ENCODE data around the gene FLVCR1.

Gene FLVCR1

GRCh38 chr1:212943393-212943710 lies 85.3 kb downstream of the FLVCR1 start:
- ChIA-PET CTCF (interaction anchor here (1.0 to 1.2 kb wide), 3 partner anchors 10 to 24 kb away, joined by 3 read pairs; no protein-coding TSS in a partner anchor), POLR2A (no interaction called here)
- no peak for TF ChIP-seq CTCF (IDR thresholded peaks at IDR 0.05; ENCODE audit: control extremely low read depth, extremely low read depth, low read depth, missing control alignments)
- no peak for DNase-seq (ENCODE audit: extremely low spot score)

- POLR2A ChIA-PET = no interaction called here
- TF ChIP-seq CTCF (IDR thresholded peaks at IDR 0.05; ENCODE audit: control extremely low read depth, extremely low read depth, low read depth, missing control alignments) = no peak
- DNase-seq (ENCODE audit: extremely low spot score) = no peak
- CTCF ChIA-PET = interaction anchor here (1.2 kb wide), 2 partner anchors 9 to 11 kb away, joined by 3 read pairs; no protein-coding TSS in a partner anchor
These were observed 86.3 kb downstream of the FLVCR1 start for GRCh38 chr1:212944229-212944901.

- CTCF ChIA-PET = interaction anchor here (1.1 to 1.8 kb wide), 4 partner anchors 11 to 52 kb away, joined by 3 to 6 read pairs (median 4); no protein-coding TSS in a partner anchor
- POLR2A ChIA-PET = no interaction called here
- no peak for TF ChIP-seq CTCF (IDR thresholded peaks at IDR 0.05; ENCODE audit: control extremely low read depth, extremely low read depth, low read depth, missing control alignments)
- DNase-seq (ENCODE audit: extremely low spot score) = no peak
These were observed 87.0 kb downstream of the FLVCR1 start for GRCh38 chr1:212945056-212945455.

GRCh38 chr1:212945463-212946160 lies 87.5 kb downstream of the FLVCR1 start:
- CTCF ChIA-PET = interaction anchor here (0.6 to 3.1 kb wide), 6 partner anchors 8 to 52 kb away, joined by 3 to 11 read pairs (median 4); no protein-coding TSS in a partner anchor

DNA sequence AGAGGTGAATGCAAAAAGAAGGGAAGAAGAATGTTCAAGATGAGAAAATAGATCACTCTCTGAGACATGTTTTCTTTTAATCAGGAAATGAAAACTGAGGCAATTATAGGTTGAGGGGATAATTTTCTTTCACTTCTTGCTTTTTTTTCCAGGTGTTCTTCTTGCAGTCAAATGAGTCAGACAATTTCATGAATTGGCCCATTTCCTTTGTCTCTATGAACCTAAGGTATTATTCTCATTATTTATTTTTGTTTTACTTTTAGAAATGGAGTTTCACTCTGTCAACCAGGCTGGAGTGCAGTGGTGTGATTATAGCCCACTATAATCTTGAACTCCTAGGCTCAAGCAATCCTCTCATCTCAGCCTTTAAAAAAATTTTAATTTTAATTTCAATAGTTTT lies 88.8 kb downstream of the FLVCR1 start:
- ChIA-PET CTCF (interaction anchor here (1.4 to 3.1 kb wide), 3 partner anchors 9 to 19 kb away, joined by 6 to 11 read pairs (median 6); no protein-coding TSS in a partner anchor), POLR2A (no interaction called here)
- TF ChIP-seq CTCF (IDR thresholded peaks at IDR 0.05; ENCODE audit: control extremely low read depth, extremely low read depth, low read depth, missing control alignments) = no peak
- DNase-seq (ENCODE audit: extremely low spot score) = no peak

More at GRCh38 chr1:212945463-212946160, 87.5 kb downstream of the FLVCR1 start:
- no peak for TF ChIP-seq CTCF (IDR thresholded peaks at IDR 0.05; ENCODE audit: control extremely low read depth, extremely low read depth, low read depth, missing control alignments)
- no peak for DNase-seq (ENCODE audit: extremely low spot score)
- POLR2A ChIA-PET = no interaction called here

Measured in GM10248 (cell line).